Stimulated activated CD8-positive, alpha-beta memory T cell treated with anti-CD3 and anti-CD28 coated beads, Interleukin-2, amount 100 ng/mL, for 1 hour (primary cell): ENCODE measurements around the gene PRSS22.

Experiments
- DNase-seq, 2 donors: peaks; one replicate each; pipeline ENCODE4 v3.0.0-alpha.2; 2020; ENCODE audit warnings: low read depth in 2 of 2

Gene PRSS22

GRCh38 chr16:2852731-2853507 lies 5.1 kb downstream of the PRSS22 start:
- DNase-seq, result no peak

GRCh38 chr16:2852003-2852730 lies 5.8 kb downstream of the PRSS22 start:
- DNase-seq, result no peak

GRCh38 chr16:2848933-2849725 lies 8.8 kb downstream of the PRSS22 start:
- no peak for DNase-seq

GRCh38 chr16:2846511-2847310 lies 11.3 kb downstream of the PRSS22 start:
- no peak for DNase-seq

GRCh38 chr16:2845116-2845515 lies 12.9 kb downstream of the PRSS22 start:
- DNase-seq, result no peak

- DNase-seq, result no peak
Observed at GRCh38 chr16:2843526-2843925, 14.4 kb downstream of the PRSS22 start.

- DNase-seq, result peak; percentile 39 to 46
Observed at GRCh38 chr16:2842340-2843000, 15.5 kb downstream of the PRSS22 start.

- DNase-seq, result no peak
Observed at GRCh38 chr16:2841606-2842339, 16.2 kb downstream of the PRSS22 start.

- no peak for DNase-seq
Observed at GRCh38 chr16:2840914-2841313, 17.1 kb downstream of the PRSS22 start.

- DNase-seq, result no peak
Observed at GRCh38 chr16:2839650-2840450, 18.1 kb downstream of the PRSS22 start.

GRCh38 chr16:2838928-2839327 lies 19.0 kb downstream of the PRSS22 start:
- DNase-seq, result peak in 1 of 2 donors; percentile 23

- no peak for DNase-seq
Observed at GRCh38 chr16:2836646-2837508, 21.1 kb downstream of the PRSS22 start.

- DNase-seq, result no peak
Observed at GRCh38 chr16:2835638-2836493, 22.1 kb downstream of the PRSS22 start.

GRCh38 chr16:2834968-2835367 lies 23.0 kb downstream of the PRSS22 start:
- no peak for DNase-seq

- no peak for DNase-seq
Observed at GRCh38 chr16:2833776-2834175, 24.2 kb downstream of the PRSS22 start.

- DNase-seq, result no peak
Observed at GRCh38 chr16:2831203-2831602, 26.8 kb downstream of the PRSS22 start.

GRCh38 chr16:2830355-2830695 lies 27.6 kb downstream of the PRSS22 start:
- DNase-seq, result no peak
